HG02970 (cell line): ENCODE data around the gene PTPN5.
"Not testable (repeated sequence)": the region's sequence is repeated elsewhere in the genome, so short reads cannot be mapped to it uniquely, and the experiment has no call there.

ENCODE experiments used
- ATAC-seq: cut with Tn5 transposase; IDR thresholded peaks from one replicate; pipeline ENCODE4 v1.9.1; 2021; ENCODE audit warnings: mild to moderate bottlenecking, moderate library complexity, moderate number of reproducible peaks; ENCODE audit not compliant: unreplicated experiment, low FRiP score

The PTPN5 gene

GRCh38 chr11:18791207-18791968 is at the start of gene PTPN5:
PTPN5 (minus strand) TSS chr11:18791798; CDS start chr11:18771958, 19,840 bp downstream.
- no peak for ATAC-seq

GRCh38 chr11:18836417-18836816 is 44.8 kb upstream of the PTPN5 start:
- no peak for ATAC-seq

- ATAC-seq, result no peak
These were observed 43.3 kb upstream of the PTPN5 start for GRCh38 chr11:18834754-18835466.

- ATAC-seq, result not testable (repeated sequence)
These were observed 28.6 kb upstream of the PTPN5 start for GRCh38 chr11:18820160-18820559.

GRCh38 chr11:18804199-18804999 is 12.8 kb upstream of the PTPN5 start:
- ATAC-seq, result no peak

- no peak for ATAC-seq
These were observed 11.0 kb upstream of the PTPN5 start for GRCh38 chr11:18802381-18803257.

GRCh38 chr11:18798799-18799469 is 7.3 kb upstream of the PTPN5 start:
- ATAC-seq, result no peak

GRCh38 chr11:18794956-18795355 is 3.4 kb upstream of the PTPN5 start:
- ATAC-seq, result no peak

GRCh38 chr11:18792827-18793226 is 1.2 kb upstream of the PTPN5 start:
- no peak for ATAC-seq

GRCh38 chr11:18791969-18792628 is 501 bp upstream of the PTPN5 start:
- ATAC-seq, result no peak

GRCh38 chr11:18790883-18791206 is 753 bp downstream of the PTPN5 start:
- no peak for ATAC-seq

- ATAC-seq, result no peak
These were observed 1.7 kb downstream of the PTPN5 start for GRCh38 chr11:18789942-18790341.

- no peak for ATAC-seq
These were observed 6.2 kb downstream of the PTPN5 start for GRCh38 chr11:18785411-18785810.

- no peak for ATAC-seq
These were observed 10.7 kb downstream of the PTPN5 start for GRCh38 chr11:18780896-18781295.

- no peak for ATAC-seq
These were observed 11.3 kb downstream of the PTPN5 start for GRCh38 chr11:18780329-18780728.

- ATAC-seq, result no peak
These were observed 13.1 kb downstream of the PTPN5 start for GRCh38 chr11:18778468-18778867.

- ATAC-seq, result no peak
These were observed 15.3 kb downstream of the PTPN5 start for GRCh38 chr11:18776324-18776723.

- ATAC-seq, result no peak
These were observed 15.9 kb downstream of the PTPN5 start for GRCh38 chr11:18775492-18776292.
